CD8-positive, alpha-beta memory T cell (primary cell): ENCODE measurements around the gene BLM. TPM values are rescaled to one million over a fixed set of nuclear protein-coding genes. Genes with fewer than 3 reads are reported as not detected.
A peak's percentile ranks its signal among the peaks of the same experiment; 100 is the strongest.

Experiments
- CTCF ChIA-PET: fragments of 350-600 bp; sonication (Branson Sonifier 250); formaldehyde crosslinking; loops from one replicate; lab custom pipeline; 2021; ENCODE audit warnings: antibody characterized with exemption; lab: Charles Lee
- POLR2A ChIA-PET: fragments of 350-600 bp; sonication (Branson Sonifier 250); formaldehyde crosslinking; loops from one replicate; lab custom pipeline; 2021; ENCODE audit warnings: antibody characterized with exemption; lab: Charles Lee
- DNase-seq, 5 donors: peaks; one replicate each; pipeline versions ENCODE4 v3.0.0 to v3.0.0-alpha.2; 2020 to 2022; ENCODE audit warnings: mixed read lengths in 1 of 5
- H3K27ac ChIP-seq: one replicate; pipeline ENCODE4 v1.7.0; 2013; ENCODE audit warnings: low read depth, mild to moderate bottlenecking, low read length, moderate library complexity
- H3K27me3 ChIP-seq: 2 replicates; pipeline ENCODE4 v1.7.0; 2013; ENCODE audit warnings: low read length, mild to moderate bottlenecking; ENCODE audit not compliant: insufficient read depth, poor library complexity, severe bottlenecking
- H3K36me3 ChIP-seq: 2 replicates; pipeline ENCODE4 v1.7.0; 2013; ENCODE audit warnings: mild to moderate bottlenecking, low read length, moderate library complexity; ENCODE audit not compliant: insufficient read depth
- H3K4me1 ChIP-seq: 2 replicates; pipeline ENCODE4 v1.7.0; 2013; ENCODE audit warnings: mild to moderate bottlenecking, low read length, moderate library complexity; ENCODE audit not compliant: insufficient read depth
- H3K4me3 ChIP-seq: 2 replicates; pipeline ENCODE4 v1.7.0; 2013; ENCODE audit warnings: mild to moderate bottlenecking, low read length
- H3K9me3 ChIP-seq: 2 replicates; pipeline ENCODE4 v1.7.0; 2013; ENCODE audit warnings: mild to moderate bottlenecking, low read length
- H3K27ac Mint-ChIP-seq, 8 donors: one replicate each; pipeline ENCODE4 v1.8.0; 2020 to 2021; ENCODE audit warnings: mixed read lengths in 8 of 8, mild to moderate bottlenecking in 6 of 8, inconsistent platforms in 3 of 8, moderate library complexity in 3 of 8
- H3K27me3 Mint-ChIP-seq, 2 donors: one replicate each; pipeline ENCODE4 v1.8.0; 2020 to 2021; ENCODE audit warnings: mixed read lengths in 2 of 2, mild to moderate bottlenecking in 1 of 2, moderate library complexity in 1 of 2
- H3K36me3 Mint-ChIP-seq, 3 donors: one replicate each; pipeline ENCODE4 v1.8.0; 2020 to 2021; ENCODE audit warnings: mixed read lengths in 3 of 3, inconsistent platforms in 1 of 3, mild to moderate bottlenecking in 1 of 3
- H3K4me1 Mint-ChIP-seq, 3 donors: one replicate each; pipeline ENCODE4 v1.8.0; 2020 to 2021; ENCODE audit warnings: mixed read lengths in 3 of 3, inconsistent platforms in 1 of 3, mild to moderate bottlenecking in 1 of 3
- H3K4me3 Mint-ChIP-seq, 7 donors: one replicate each; pipeline ENCODE4 v1.8.0; 2020 to 2021; ENCODE audit warnings: mixed read lengths in 7 of 7, mild to moderate bottlenecking in 6 of 7, moderate library complexity in 4 of 7, inconsistent platforms in 2 of 7
- H3K9me3 Mint-ChIP-seq, 5 donors: one replicate each; pipeline ENCODE4 v1.8.0; 2020 to 2022; ENCODE audit warnings: mixed read lengths in 5 of 5, mild to moderate bottlenecking in 3 of 5, moderate library complexity in 2 of 5, inconsistent platforms in 1 of 5
- polyA plus RNA-seq: library from polyadenylated mRNA; unstranded; fragments of 300-500 nt; fragmentation: Illumina TruSeq; gene quantifications from one replicate; pipeline ENCODE4 v1.2.3, GENCODE V29; 2021
- total RNA-seq, 2 experiments: library from RNA; stranded (reverse); gene quantifications; one replicate each; pipeline ENCODE4 v1.2.3, GENCODE V29; 2021

Gene BLM
- total and polyA plus RNA-seq, 3 experiments from 2014 or later, result 5.8 to 37.6 (median 37.0) TPM

DNA sequence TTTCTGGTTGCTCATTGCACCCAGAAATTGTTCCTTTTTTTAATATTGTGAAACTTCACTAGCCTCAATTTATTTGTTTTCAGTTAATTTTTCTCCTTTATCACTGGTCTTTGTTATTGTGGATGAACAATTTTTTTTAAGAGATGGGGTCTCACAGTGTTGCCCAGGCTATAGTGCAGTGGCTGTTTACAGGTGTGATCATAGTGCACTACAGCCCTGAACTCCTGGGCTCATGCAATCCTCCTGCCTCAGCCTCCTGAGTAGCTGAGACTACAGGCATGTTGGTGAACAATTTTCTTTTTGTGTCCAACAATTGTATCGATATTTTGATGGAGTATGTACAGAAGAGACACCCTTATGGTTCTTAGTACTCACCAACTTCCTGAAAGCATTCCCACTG, 26.3 kb downstream of the BLM start:
- H3K27me3 Mint-ChIP-seq, result no peaks in the 10 kb centered on the region
- H3K4me1 ChIP-seq, result no peaks in the 10 kb centered on the region
- ChIA-PET POLR2A (no interaction called here), CTCF (no interaction called here)
- H3K4me3 Mint-ChIP-seq, result no peak overlapping the region
- peaks cover 0 to 3% (median 1%) of the 10 kb centered on the region in 3 donors for H3K36me3 Mint-ChIP-seq
- DNase-seq, result no peak
- H3K9me3 ChIP-seq, result no peaks in the 10 kb centered on the region
- H3K27ac ChIP-seq, result no peak overlapping the region
- peaks cover 0 to 5% (median 3%) of the 10 kb centered on the region in 3 donors for H3K4me1 Mint-ChIP-seq
- H3K36me3 ChIP-seq, result no peaks in the 10 kb centered on the region
- H3K27me3 ChIP-seq, result no peaks in the 10 kb centered on the region
- no peaks in the 10 kb centered on the region for H3K9me3 Mint-ChIP-seq
- peak overlapping the region in 1 of 8 donors; percentile 7 for H3K27ac Mint-ChIP-seq
- H3K4me3 ChIP-seq, result no peak overlapping the region

DNA sequence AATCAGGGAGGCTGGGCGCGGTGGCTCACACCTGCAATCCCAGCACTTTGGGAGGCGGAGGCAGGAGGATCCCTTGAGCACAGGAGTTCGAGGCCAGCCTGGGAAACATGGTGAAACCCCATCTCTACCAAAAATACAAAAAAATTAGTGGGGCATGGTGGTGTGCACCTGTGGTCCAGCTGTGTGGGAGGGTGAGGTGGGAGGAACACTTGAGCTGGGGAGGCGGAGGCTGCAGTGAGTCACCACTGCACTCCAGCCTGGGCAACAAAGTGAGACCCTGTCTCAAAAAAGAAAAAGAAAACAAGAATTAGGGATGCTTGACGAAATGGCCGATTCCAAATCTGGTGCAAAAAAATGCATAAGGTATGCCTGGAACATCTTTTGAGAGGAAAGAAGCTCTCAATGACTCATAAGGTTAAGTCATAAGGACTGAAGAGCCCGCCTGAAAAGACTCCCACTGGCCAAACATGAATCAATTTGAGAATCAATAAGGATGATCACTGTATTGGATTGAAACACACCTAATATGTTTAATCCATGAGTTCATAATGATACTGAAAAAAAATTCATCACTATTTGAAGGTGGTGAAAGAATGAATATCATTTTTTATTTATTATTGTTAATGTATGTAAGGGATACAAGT, 27.7 kb downstream of the BLM start:
- POLR2A ChIA-PET, result no interaction called here
- H3K27me3 Mint-ChIP-seq, result no peaks in the 10 kb centered on the region
- H3K27ac ChIP-seq, result no peak overlapping the region

DNA sequence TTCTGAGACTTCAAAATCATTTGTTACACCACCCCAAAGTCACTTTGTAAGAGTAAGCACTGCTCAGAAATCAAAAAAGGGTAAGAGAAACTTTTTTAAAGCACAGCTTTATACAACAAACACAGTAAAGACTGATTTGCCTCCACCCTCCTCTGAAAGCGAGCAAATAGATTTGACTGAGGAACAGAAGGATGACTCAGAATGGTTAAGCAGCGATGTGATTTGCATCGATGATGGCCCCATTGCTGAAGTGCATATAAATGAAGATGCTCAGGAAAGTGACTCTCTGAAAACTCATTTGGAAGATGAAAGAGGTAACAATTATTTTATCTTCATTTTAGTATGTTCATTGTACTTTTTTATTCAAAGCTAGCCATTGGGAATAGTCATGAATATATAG, 32.6 kb downstream of the BLM start:
- Histone ChIP-seq H3K4me1 (no peaks in the 10 kb centered on the region), H3K36me3 (no peaks in the 10 kb centered on the region), H3K4me3 (no peak overlapping the region), H3K27me3 (no peaks in the 10 kb centered on the region), H3K9me3 (no peaks in the 10 kb centered on the region), H3K27ac (no peak overlapping the region)
- no peaks in the 10 kb centered on the region for H3K27me3 Mint-ChIP-seq
- H3K4me3 Mint-ChIP-seq, result peak overlapping the region in 2 of 7 donors; percentile 9 to 59
- H3K36me3 Mint-ChIP-seq, result peaks cover 2 to 34% (median 8%) of the 10 kb centered on the region in 3 donors
- no peaks in the 10 kb centered on the region for H3K9me3 Mint-ChIP-seq
- ChIA-PET CTCF (no interaction called here), POLR2A (no interaction called here)
- DNase-seq, result no peak
- H3K27ac Mint-ChIP-seq, result peak overlapping the region in 1 of 8 donors; percentile 4
- H3K4me1 Mint-ChIP-seq, result peaks cover 8 to 19% (median 14%) of the 10 kb centered on the region in 3 donors

More for the DNA sequence above, 27.7 kb downstream of the BLM start:
- DNase-seq, result no peak
- Histone ChIP-seq H3K4me3 (no peak overlapping the region), H3K36me3 (no peaks in the 10 kb centered on the region), H3K9me3 (no peaks in the 10 kb centered on the region), H3K27me3 (no peaks in the 10 kb centered on the region), H3K4me1 (no peaks in the 10 kb centered on the region)
- CTCF ChIA-PET, result no interaction called here
- Mint-ChIP-seq H3K27ac (peak overlapping the region in 1 of 8 donors; percentile 43), H3K36me3 (peaks cover 0 to 8% (median 0%) of the 10 kb centered on the region in 3 donors), H3K4me3 (no peak overlapping the region), H3K4me1 (peaks cover 0 to 6% (median 6%) of the 10 kb centered on the region in 3 donors), H3K9me3 (no peaks in the 10 kb centered on the region)

DNA sequence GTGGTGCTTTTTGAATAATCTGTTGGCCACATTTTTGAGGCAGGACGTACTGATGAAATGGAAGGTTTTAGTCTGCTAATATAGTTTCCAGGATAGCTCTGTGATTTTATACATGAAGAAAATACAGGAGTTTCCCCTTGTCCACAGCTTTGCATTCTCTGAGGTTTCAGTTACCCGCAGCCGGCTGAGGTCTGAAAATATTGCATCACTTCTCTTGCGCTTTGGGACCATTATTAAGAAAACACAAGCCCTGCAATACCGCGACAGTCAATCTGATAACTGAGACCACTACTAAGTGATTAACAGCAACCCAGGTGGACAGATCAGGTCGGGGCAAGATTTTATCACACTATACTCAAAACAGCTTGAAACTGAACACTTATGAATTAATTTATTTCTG, 33.0 kb downstream of the BLM start:
- Mint-ChIP-seq H3K4me1 (peaks cover 8 to 22% (median 14%) of the 10 kb centered on the region in 3 donors), H3K4me3 (peak overlapping the region in 3 of 7 donors; percentile 9 to 59 (median 37)), H3K9me3 (no peaks in the 10 kb centered on the region), H3K27ac (peak overlapping the region in 4 of 8 donors; percentile 9 to 54 (median 28)), H3K27me3 (no peaks in the 10 kb centered on the region), H3K36me3 (peaks cover 2 to 39% (median 8%) of the 10 kb centered on the region in 3 donors)
- DNase-seq, result no peak
- H3K4me3 ChIP-seq, result no peak overlapping the region
- no peaks in the 10 kb centered on the region for H3K36me3 ChIP-seq
- no peaks in the 10 kb centered on the region for H3K27me3 ChIP-seq
- no peaks in the 10 kb centered on the region for H3K4me1 ChIP-seq
- CTCF ChIA-PET, result no interaction called here
- POLR2A ChIA-PET, result no interaction called here
- no peaks in the 10 kb centered on the region for H3K9me3 ChIP-seq
- H3K27ac ChIP-seq, result no peak overlapping the region

DNA sequence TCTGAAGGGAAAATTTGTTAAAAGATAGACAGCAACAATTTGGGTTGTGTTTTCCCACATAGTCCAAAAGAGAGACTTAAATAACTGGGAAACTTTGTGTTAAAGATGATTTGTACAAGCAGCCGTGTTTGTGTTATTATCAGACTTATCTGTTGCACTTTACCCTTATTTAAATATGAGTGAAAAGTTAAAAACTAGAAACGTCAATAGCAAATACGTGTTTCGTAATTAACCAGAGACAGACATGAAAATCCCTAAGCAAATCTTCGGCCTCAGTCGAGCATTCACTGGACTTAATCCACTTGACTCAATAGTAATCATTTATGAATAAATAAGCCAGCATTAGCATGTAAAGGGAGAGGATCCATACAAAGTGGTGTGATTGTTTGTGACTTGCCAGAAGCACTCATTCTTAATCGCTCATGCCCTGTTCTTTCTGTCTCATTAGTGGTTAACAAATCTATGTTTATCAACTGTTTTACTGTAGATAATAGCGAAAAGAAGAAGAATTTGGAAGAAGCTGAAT, 34.2 kb downstream of the BLM start:
- POLR2A ChIA-PET, result no interaction called here
- no peak overlapping the region for H3K4me3 Mint-ChIP-seq
- H3K36me3 ChIP-seq, result no peaks in the 10 kb centered on the region
- no peak for DNase-seq
- no peak overlapping the region for H3K27ac ChIP-seq
- H3K4me3 ChIP-seq, result no peak overlapping the region
- H3K4me1 ChIP-seq, result no peaks in the 10 kb centered on the region
- no peaks in the 10 kb centered on the region for H3K9me3 Mint-ChIP-seq
- peaks cover 8 to 22% (median 14%) of the 10 kb centered on the region in 3 donors for H3K4me1 Mint-ChIP-seq
- H3K36me3 Mint-ChIP-seq, result peaks cover 5 to 45% (median 8%) of the 10 kb centered on the region in 3 donors
- H3K27ac Mint-ChIP-seq, result no peak overlapping the region
- H3K27me3 Mint-ChIP-seq, result no peaks in the 10 kb centered on the region
- CTCF ChIA-PET, result no interaction called here
- no peaks in the 10 kb centered on the region for H3K27me3 ChIP-seq
- H3K9me3 ChIP-seq, result no peaks in the 10 kb centered on the region

DNA sequence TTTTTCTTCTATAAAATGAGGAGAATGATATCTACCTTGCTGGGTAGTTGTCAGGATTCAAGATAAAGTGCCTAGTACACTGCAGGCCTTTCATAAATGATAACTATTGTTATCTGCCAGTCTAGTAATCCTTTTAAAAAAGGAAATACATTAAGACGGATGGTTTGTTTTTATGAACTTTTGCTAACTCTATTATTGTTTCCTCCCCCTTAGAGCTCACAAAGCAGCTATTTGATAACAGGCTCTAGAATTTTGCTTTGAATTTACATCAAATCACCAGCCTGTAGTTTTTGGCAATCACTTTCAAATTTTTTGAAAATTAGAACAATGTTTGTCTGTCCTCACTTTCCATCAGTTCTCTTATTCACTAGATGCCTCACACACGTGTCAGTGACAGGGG, 39.8 kb downstream of the BLM start:
- DNase-seq, result no peak
- ChIA-PET POLR2A (no interaction called here), CTCF (no interaction called here)
- no peaks in the 10 kb centered on the region for H3K4me1 ChIP-seq
- Mint-ChIP-seq H3K36me3 (peaks cover 3 to 53% (median 15%) of the 10 kb centered on the region in 3 donors), H3K4me3 (no peak overlapping the region), H3K27me3 (no peaks in the 10 kb centered on the region), H3K9me3 (no peaks in the 10 kb centered on the region), H3K27ac (peak overlapping the region in 1 of 8 donors; percentile 50), H3K4me1 (peaks cover 0 to 5% (median 3%) of the 10 kb centered on the region in 3 donors)
- H3K27ac ChIP-seq, result no peak overlapping the region
- H3K4me3 ChIP-seq, result no peak overlapping the region
- no peaks in the 10 kb centered on the region for H3K27me3 ChIP-seq
- H3K36me3 ChIP-seq, result no peaks in the 10 kb centered on the region
- H3K9me3 ChIP-seq, result no peaks in the 10 kb centered on the region

DNA sequence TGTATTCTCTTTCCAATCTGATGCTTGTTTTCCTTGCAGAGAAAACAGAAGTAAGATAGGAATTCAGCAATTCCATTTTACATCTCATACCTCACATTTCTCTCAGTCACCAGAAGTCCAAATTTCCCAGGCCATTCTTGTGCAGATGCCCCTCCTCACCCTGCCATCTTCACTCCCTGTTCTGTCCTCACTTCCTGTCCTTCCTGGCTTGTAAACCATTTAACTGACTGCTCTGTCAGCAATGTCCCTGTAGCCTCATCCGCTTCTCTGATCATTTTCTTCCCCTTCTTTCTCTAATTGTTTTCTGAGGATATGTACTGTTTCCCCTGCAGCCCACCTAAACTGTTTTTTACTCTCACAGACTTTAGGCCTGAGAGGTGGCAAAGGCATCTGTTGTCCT, 40.3 kb downstream of the BLM start:
- no peaks in the 10 kb centered on the region for H3K27me3 ChIP-seq
- H3K36me3 ChIP-seq, result no peaks in the 10 kb centered on the region
- Mint-ChIP-seq H3K27ac (peak overlapping the region in 3 of 8 donors; percentile 36 to 65 (median 49)), H3K36me3 (peaks cover 3 to 56% (median 15%) of the 10 kb centered on the region in 3 donors), H3K9me3 (no peaks in the 10 kb centered on the region), H3K27me3 (no peaks in the 10 kb centered on the region), H3K4me3 (no peak overlapping the region), H3K4me1 (peaks cover 0 to 5% (median 3%) of the 10 kb centered on the region in 3 donors)
- no peak for DNase-seq
- no peaks in the 10 kb centered on the region for H3K4me1 ChIP-seq
- CTCF ChIA-PET, result no interaction called here
- no peaks in the 10 kb centered on the region for H3K9me3 ChIP-seq
- H3K27ac ChIP-seq, result no peak overlapping the region
- no peak overlapping the region for H3K4me3 ChIP-seq
- POLR2A ChIA-PET, result interaction anchor here (0.7 kb wide), 1 partner anchor 146 kb away, joined by 3 read pairs; the partner anchor contains the start of gene MAN2A2

DNA sequence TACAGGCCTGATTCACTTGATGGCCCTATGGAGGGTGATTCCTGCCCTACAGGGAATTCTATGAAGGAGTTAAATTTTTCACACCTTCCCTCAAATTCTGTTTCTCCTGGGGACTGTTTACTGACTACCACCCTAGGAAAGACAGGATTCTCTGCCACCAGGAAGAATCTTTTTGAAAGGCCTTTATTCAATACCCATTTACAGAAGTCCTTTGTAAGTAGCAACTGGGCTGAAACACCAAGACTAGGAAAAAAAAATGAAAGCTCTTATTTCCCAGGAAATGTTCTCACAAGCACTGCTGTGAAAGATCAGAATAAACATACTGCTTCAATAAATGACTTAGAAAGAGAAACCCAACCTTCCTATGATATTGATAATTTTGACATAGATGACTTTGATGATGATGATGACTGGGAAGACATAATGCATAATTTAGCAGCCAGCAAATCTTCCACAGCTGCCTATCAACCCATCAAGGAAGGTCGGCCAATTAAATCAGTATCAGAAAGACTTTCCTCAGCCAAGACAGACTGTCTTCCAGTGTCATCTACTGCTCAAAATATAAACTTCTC, 43.6 kb downstream of the BLM start:
- no peaks in the 10 kb centered on the region for H3K9me3 Mint-ChIP-seq

More for the DNA sequence above, 43.6 kb downstream of the BLM start:
- Histone ChIP-seq H3K9me3 (no peaks in the 10 kb centered on the region), H3K4me1 (no peaks in the 10 kb centered on the region), H3K36me3 (no peaks in the 10 kb centered on the region), H3K4me3 (no peak overlapping the region), H3K27me3 (no peaks in the 10 kb centered on the region), H3K27ac (no peak overlapping the region)
- DNase-seq, result no peak
- no peaks in the 10 kb centered on the region for H3K4me1 Mint-ChIP-seq
- no peaks in the 10 kb centered on the region for H3K27me3 Mint-ChIP-seq
- POLR2A ChIA-PET, result no interaction called here
- H3K4me3 Mint-ChIP-seq, result no peak overlapping the region
- peak overlapping the region in 1 of 8 donors; percentile 29 for H3K27ac Mint-ChIP-seq
- CTCF ChIA-PET, result no interaction called here
- peaks cover 0 to 46% (median 16%) of the 10 kb centered on the region in 3 donors for H3K36me3 Mint-ChIP-seq
